ENCODE measurements around the gene COX7C. TPM values are rescaled to one million over a fixed set of nuclear protein-coding genes. Genes with fewer than 3 reads are reported as not detected.

Gene COX7C
- total RNA-seq, 2 donors from 2014 or later: 111 to 171 TPM

- Histone ChIP-seq H3K9me3 (no peaks in the 10 kb centered on the region), H3K27ac (no peak overlapping the region), H3K27me3 (no peaks in the 10 kb centered on the region), H3K4me3 (no peak overlapping the region), H3K36me3 (replicated peaks in 1 of 2; ENCODE audit: insufficient read depth in 1 of 2, low read depth in 2 of 2) (peaks cover 6 to 14% of the 10 kb centered on the region in 2 donors), H3K4me1 (peaks cover 13% of the 10 kb centered on the region)
- TF ChIP-seq CTCF (IDR thresholded peaks at IDR 0.05) (no peak), POLR2A (IDR thresholded peaks at IDR 0.05) (no peak)
- DNase-seq (no peak), ATAC-seq (no peak)
- 81 to 82% methylated on average over 4 of the region's 4 CpGs for WGBS, 2 donors
- intact Hi-C loops (cut with DNase I): no loop called here
These were observed 6.2 kb downstream of the COX7C start for GRCh38 chr5:86623785-86624483.

GRCh38 chr5:86625148-86625547 lies 7.4 kb downstream of the COX7C start:
- Histone ChIP-seq H3K4me3 (no peak overlapping the region), H3K36me3 (replicated peaks in 1 of 2; ENCODE audit: insufficient read depth in 1 of 2, low read depth in 2 of 2) (peaks cover 6 to 13% of the 10 kb centered on the region in 2 donors), H3K4me1 (peaks cover under 1% of the 10 kb centered on the region), H3K9me3 (no peaks in the 10 kb centered on the region), H3K27me3 (no peaks in the 10 kb centered on the region), H3K27ac (no peak overlapping the region)
- intact Hi-C loops (cut with DNase I): no loop called here
- 42 to 45% methylated on average over 2 of the region's 2 CpGs for WGBS, 2 donors
- no peak for ATAC-seq
- no peak for DNase-seq
- no peak for TF ChIP-seq POLR2A (IDR thresholded peaks at IDR 0.05)
- no peak for TF ChIP-seq CTCF (IDR thresholded peaks at IDR 0.05)

- H3K27ac ChIP-seq: no peak overlapping the region
- no peaks in the 10 kb centered on the region for H3K27me3 ChIP-seq
- DNase-seq: no peak
- no peak for ATAC-seq
- intact Hi-C loops (cut with DNase I): no loop called here
- no peak overlapping the region for H3K4me3 ChIP-seq
- H3K9me3 ChIP-seq: no peaks in the 10 kb centered on the region
- TF ChIP-seq CTCF (IDR thresholded peaks at IDR 0.05) (no peak), POLR2A (IDR thresholded peaks at IDR 0.05) (no peak)
- H3K4me1 ChIP-seq: no peaks in the 10 kb centered on the region
- peaks cover 6 to 8% of the 10 kb centered on the region in 2 donors for H3K36me3 ChIP-seq (replicated peaks in 1 of 2; ENCODE audit: insufficient read depth in 1 of 2, low read depth in 2 of 2)
These were observed 8.4 kb downstream of the COX7C start for GRCh38 chr5:86626149-86626548.

GRCh38 chr5:86631165-86631564 lies 13.4 kb downstream of the COX7C start:
- no peaks in the 10 kb centered on the region for H3K9me3 ChIP-seq
- WGBS, 2 donors: 87 to 91% methylated on average over 2 of the region's 2 CpGs
- DNase-seq: no peak

More at GRCh38 chr5:86631165-86631564, 13.4 kb downstream of the COX7C start:
- ATAC-seq: no peak
- Histone ChIP-seq H3K4me1 (no peaks in the 10 kb centered on the region), H3K36me3 (replicated peaks in 1 of 2; ENCODE audit: insufficient read depth in 1 of 2, low read depth in 2 of 2) (no peaks in the 10 kb centered on the region), H3K27me3 (no peaks in the 10 kb centered on the region), H3K4me3 (no peak overlapping the region), H3K27ac (no peak overlapping the region)
- TF ChIP-seq CTCF (IDR thresholded peaks at IDR 0.05) (no peak), POLR2A (IDR thresholded peaks at IDR 0.05) (no peak)
- intact Hi-C loops (cut with DNase I): no loop called here
